IMR-90 (cell line): ENCODE data around the gene ZBTB1. TPM values are rescaled to one million over a fixed set of nuclear protein-coding genes. Genes with fewer than 3 reads are reported as not detected.

Experiments used
- ATAC-seq: fragments of 200-7000 bp; cut with Tn5 transposase; 2 replicates; pipeline ENCODE4 v1.9.1; 2020; ENCODE audit warnings: low read depth, mild to moderate bottlenecking, moderate library complexity
- BruUV-seq: library from RNA; stranded (reverse); fragments of 400-500 nt; replicated peaks from 2 replicates; lab custom pipeline; 2021; lab: Mats Ljungman, UMichigan
- CTCF ChIA-PET: fragments of 300-600 bp; formaldehyde crosslinking; extraction: SDS; loops from one replicate; lab custom pipeline; 2021; ENCODE audit warnings: antibody characterized with exemption; lab: Yijun Ruan, JAX
- POLR2A ChIA-PET: fragments of 300-600 bp; sonication (Branson Sonifier 250); formaldehyde crosslinking; loops from one replicate; lab custom pipeline; 2022; ENCODE audit warnings: antibody characterized with exemption; ENCODE audit not compliant: unreplicated experiment; lab: Charles Lee
- DNase-seq: peaks from one replicate; pipeline ENCODE4 v3.0.0; 2013
- H2AFZ ChIP-seq: replicated peaks from 2 replicates; pipeline ENCODE3; 2013; ENCODE audit warnings: low read length, mild to moderate bottlenecking; ENCODE audit not compliant: poor library complexity
- H2AK5ac ChIP-seq: 2 replicates; pipeline ENCODE4 v1.6.1; 2013; ENCODE audit warnings: low read depth, low read length, inconsistent platforms
- H2AK9ac ChIP-seq: replicated peaks from 2 replicates; pipeline ENCODE3; 2013; ENCODE audit warnings: mild to moderate bottlenecking, low read depth, low read length, moderate library complexity; ENCODE audit not compliant: poor library complexity
- H2BK120ac ChIP-seq: 2 replicates; pipeline ENCODE4 v1.6.1; 2013; ENCODE audit warnings: low read depth, low read length, inconsistent platforms
- H2BK15ac ChIP-seq: 3 replicates; pipeline ENCODE4 v1.6.1; 2013; ENCODE audit warnings: low read depth, low read length, inconsistent platforms
- H2BK20ac ChIP-seq: 2 replicates; pipeline ENCODE4 v1.6.1; 2013; ENCODE audit warnings: low read depth, mild to moderate bottlenecking, inconsistent platforms, low read length, moderate library complexity
- H2BK5ac ChIP-seq: 2 replicates; pipeline ENCODE4 v1.6.1; 2013; ENCODE audit warnings: mild to moderate bottlenecking, low read depth, low read length, inconsistent platforms; ENCODE audit not compliant: poor library complexity, severe bottlenecking
- H3K14ac ChIP-seq: replicated peaks from 2 replicates; pipeline ENCODE4 v1.6.1; 2013; ENCODE audit warnings: low read depth, low read length, inconsistent platforms
- H3K18ac ChIP-seq: 2 replicates; pipeline ENCODE4 v1.6.1; 2013; ENCODE audit warnings: low read depth, low read length, control low read depth
- H3K23ac ChIP-seq: 2 replicates; pipeline ENCODE4 v1.6.1; 2013; ENCODE audit warnings: low read depth, low read length, inconsistent platforms
- H3K27ac ChIP-seq: 2 replicates; pipeline ENCODE4 v1.5.1; 2013; ENCODE audit warnings: mild to moderate bottlenecking, control low read depth, low read length; ENCODE audit not compliant: insufficient read depth
- H3K27me3 ChIP-seq: 2 replicates; pipeline ENCODE4 v1.6.1; 2013; ENCODE audit warnings: low read length; ENCODE audit not compliant: control insufficient read depth, insufficient read depth
- H3K36me3 ChIP-seq: 2 replicates; pipeline ENCODE4 v1.6.1; 2013; ENCODE audit warnings: low read length, mixed read lengths; ENCODE audit not compliant: control insufficient read depth, insufficient read depth
- H3K4ac ChIP-seq: 2 replicates; pipeline ENCODE4 v1.6.1; 2013; ENCODE audit warnings: low read depth, low read length, inconsistent platforms
- H3K4me1 ChIP-seq: 2 replicates; pipeline ENCODE4 v1.6.1; 2013; ENCODE audit warnings: low read length, mixed read lengths; ENCODE audit not compliant: control insufficient read depth, insufficient read depth
- H3K4me2 ChIP-seq: 2 replicates; pipeline ENCODE4 v1.6.1; 2013; ENCODE audit warnings: low read depth, mild to moderate bottlenecking, control low read depth, low read length, moderate library complexity
- H3K4me3 ChIP-seq: 2 replicates; pipeline ENCODE4 v1.5.1; 2013; ENCODE audit warnings: low read depth, mild to moderate bottlenecking, control low read depth, low read length, moderate library complexity; ENCODE audit not compliant: insufficient read depth
- H3K56ac ChIP-seq: 2 replicates; pipeline ENCODE4 v1.6.1; 2013; ENCODE audit warnings: low read length, inconsistent platforms; ENCODE audit not compliant: insufficient read depth; ENCODE audit errors: extremely low read depth
- H3K79me1 ChIP-seq, 2 experiments: 2 replicates each; pipeline ENCODE4 v1.6.1; 2013; ENCODE audit warnings: low read length in 2 of 2, inconsistent platforms in 1 of 2, low read depth in 1 of 2
- H3K9ac ChIP-seq: 2 replicates; pipeline ENCODE4 v1.6.1; 2013; ENCODE audit warnings: low read depth, low read length, control low read depth
- H3K9me1 ChIP-seq: 2 replicates; pipeline ENCODE4 v1.6.1; 2013; ENCODE audit warnings: low read length, inconsistent platforms; ENCODE audit not compliant: insufficient read depth
- H3K9me3 ChIP-seq: 2 replicates; pipeline ENCODE4 v1.6.1; 2013; ENCODE audit warnings: low read length; ENCODE audit not compliant: control insufficient read depth, insufficient read depth
- H4K20me1 ChIP-seq: 2 replicates; pipeline ENCODE4 v1.6.1; 2013; ENCODE audit warnings: low read length, inconsistent platforms; ENCODE audit not compliant: insufficient read depth
- H4K5ac ChIP-seq: 2 replicates; pipeline ENCODE4 v1.6.1; 2013; ENCODE audit warnings: mild to moderate bottlenecking, low read depth, low read length, control low read depth
- H4K8ac ChIP-seq, 2 experiments: 2 replicates each; pipeline ENCODE4 v1.6.1; 2013; ENCODE audit warnings: low read depth in 2 of 2, low read length in 2 of 2, control low read depth in 1 of 2, inconsistent platforms in 1 of 2
- H4K91ac ChIP-seq: 2 replicates; pipeline ENCODE4 v1.6.1; 2013; ENCODE audit warnings: low read depth, low read length, inconsistent platforms; ENCODE audit not compliant: insufficient read depth
- BHLHE40 ChIP-seq: fragments of 150-350 bp; IDR thresholded peaks from 2 replicates; pipeline ENCODE4 v1.6.1; 2016; ENCODE audit warnings: mild to moderate bottlenecking, low read depth, low read length
- NFE2L2 ChIP-seq: fragments of 150-350 bp; IDR thresholded peaks from 2 replicates; pipeline ENCODE4 v1.6.1; 2016; ENCODE audit warnings: low read depth, mild to moderate bottlenecking, low read length
- RAD21 ChIP-seq: IDR thresholded peaks from 2 replicates; pipeline ENCODE4 v1.6.1; 2012; ENCODE audit warnings: low read length, improper control_type of control experiment
- SMC3 ChIP-seq: fragments of 150-350 bp; IDR thresholded peaks from 2 replicates; pipeline ENCODE4 v1.6.1; 2016; ENCODE audit warnings: low read depth, mild to moderate bottlenecking, antibody characterized with exemption, low read length, moderate library complexity
- dilution Hi-C: fragments of 300-500 bp; cut with HindIII; formaldehyde crosslinking; loops from one replicate; pipeline ENCODE4 v1.14.3; 2018; ENCODE audit warnings: low sequenced_read_pairs; ENCODE audit not compliant: unreplicated experiment
- in situ Hi-C: fragments of 300-500 bp; cut with MboI; formaldehyde crosslinking; loops from 3 replicates; pipeline ENCODE4 v1.14.3; 2019; ENCODE audit warnings: low sequenced_read_pairs, inconsistent platforms, mixed read lengths
- intact Hi-C: fragments of 100-400 bp; cut with micrococcal nuclease; formaldehyde crosslinking; loops from 2 replicates; pipeline ENCODE4 v1.10.0; 2022
- polyA plus RNA-seq, 3 experiments: library from polyadenylated mRNA; depleted of rRNA; stranded (reverse); fragments of >200 nt; gene quantifications; 2 replicates each; pipeline ENCODE4 v1.2.3, GENCODE V29; 2012; ENCODE audit warnings: low replicate concordance in 1 of 3
- total RNA-seq: library from RNA; depleted of rRNA; stranded (reverse); fragments of >200 nt; gene quantifications from 2 replicates; pipeline ENCODE4 v1.2.3, GENCODE V29; 2012
- TF ChIP-seq, protein P1 (sequence below): fragments of 150-350 bp; IDR thresholded peaks from 2 replicates; pipeline ENCODE4 v1.6.1; 2016; ENCODE audit warnings: low read depth, mild to moderate bottlenecking, low read length, moderate library complexity, borderline replicate concordance
- TF ChIP-seq, protein P2 (sequence below): conservative IDR thresholded peaks from 2 replicates; pipeline ENCODE4 v1.5.1; 2012; ENCODE audit warnings: mild to moderate bottlenecking, low read depth, low read length, improper control_type of control experiment

The ZBTB1 gene
- total and polyA plus RNA-seq, 2 of the 4 experiments (the other 2 are of a cell fraction), result 19.0 to 37.3 TPM

DNA sequence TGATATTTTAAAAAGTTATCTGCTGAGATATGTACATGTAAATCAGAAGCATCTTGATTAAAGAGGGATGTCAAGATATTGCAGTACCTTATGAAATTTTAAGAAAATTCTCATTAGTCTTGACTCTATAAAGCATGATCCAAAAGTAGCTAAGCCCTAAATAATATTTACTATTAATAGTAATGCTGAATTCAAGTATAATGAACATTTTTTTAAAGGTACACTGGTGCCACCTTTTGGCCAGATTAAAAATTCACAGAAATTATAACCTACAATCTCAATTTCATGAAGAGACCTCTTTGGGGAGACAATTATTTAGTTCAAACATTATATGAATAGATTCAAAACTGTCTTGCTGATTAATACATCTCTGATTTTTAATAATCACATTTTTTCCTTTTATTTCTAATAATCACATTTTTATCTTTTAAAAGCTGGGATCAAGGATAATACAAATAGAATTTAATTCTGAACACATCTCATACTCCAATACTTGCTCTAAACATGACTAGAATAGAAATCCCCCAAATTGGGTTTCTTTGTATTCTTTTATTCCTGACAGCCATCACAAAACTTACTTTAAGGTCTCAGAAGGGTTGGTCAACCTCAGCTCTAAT is 25.8 kb upstream of the ZBTB1 start:
- H3K4me3 ChIP-seq, result no peak overlapping the region
- H4K5ac ChIP-seq, result no peak overlapping the region
- no peaks in the 10 kb centered on the region for H3K27me3 ChIP-seq
- no peak overlapping the region for H2BK20ac ChIP-seq
- H2AK9ac ChIP-seq, result no peak overlapping the region
- H3K9ac ChIP-seq, result no peak overlapping the region
- no peaks in the 10 kb centered on the region for H3K4me1 ChIP-seq
- H2AK5ac ChIP-seq, result no peak overlapping the region
- no peak overlapping the region for H4K8ac ChIP-seq
- ATAC-seq (peak; percentile 56), DNase-seq (peak; percentile 37)
- no peak overlapping the region for H3K23ac ChIP-seq
- H3K56ac ChIP-seq, result no peak overlapping the region
- no peak overlapping the region for H2BK5ac ChIP-seq
- H3K4me2 ChIP-seq, result no peak overlapping the region
- in situ Hi-C loops (loop anchor here (25.0 kb wide), 1 partner anchor 466 kb away; no protein-coding TSS in a partner anchor), dilution Hi-C loops (no loop called here), intact Hi-C loops (loop anchor here (1.0 kb wide), 1 partner anchor 134 kb away; no protein-coding TSS in a partner anchor)
- H3K9me1 ChIP-seq, result no peaks in the 10 kb centered on the region
- H3K79me1 ChIP-seq, result 0 out of 4 replicates have a peak, but pooled peaks cover 0 to 2% of the 10 kb centered on the region in 2 experiments
- H2BK120ac ChIP-seq, result no peak overlapping the region
- no peak overlapping the region for H2BK15ac ChIP-seq
- no TSS peak for BruUV-seq
- ChIA-PET CTCF (interaction anchor here (0.6 to 3.0 kb wide), 7 partner anchors 10 to 692 kb away, joined by 3 to 17 read pairs (median 3); no protein-coding TSS in a partner anchor), POLR2A (no interaction called here)
- no peaks in the 10 kb centered on the region for H3K9me3 ChIP-seq
- no peaks in the 10 kb centered on the region for H4K20me1 ChIP-seq
- H2AFZ ChIP-seq, result no peak overlapping the region
- H4K91ac ChIP-seq, result no peak overlapping the region
- H3K14ac ChIP-seq, result no peak overlapping the region
- 0 out of 2 replicates have a peak, but pooled peaks cover 1% of the 10 kb centered on the region for H3K36me3 ChIP-seq
- no peak overlapping the region for H3K4ac ChIP-seq
- TF ChIP-seq BHLHE40 (no peak), RAD21 (peak; percentile 62), NFE2L2 (no peak), SMC3 (peak; percentile 63)
- TF ChIP-seq, protein P1, sequence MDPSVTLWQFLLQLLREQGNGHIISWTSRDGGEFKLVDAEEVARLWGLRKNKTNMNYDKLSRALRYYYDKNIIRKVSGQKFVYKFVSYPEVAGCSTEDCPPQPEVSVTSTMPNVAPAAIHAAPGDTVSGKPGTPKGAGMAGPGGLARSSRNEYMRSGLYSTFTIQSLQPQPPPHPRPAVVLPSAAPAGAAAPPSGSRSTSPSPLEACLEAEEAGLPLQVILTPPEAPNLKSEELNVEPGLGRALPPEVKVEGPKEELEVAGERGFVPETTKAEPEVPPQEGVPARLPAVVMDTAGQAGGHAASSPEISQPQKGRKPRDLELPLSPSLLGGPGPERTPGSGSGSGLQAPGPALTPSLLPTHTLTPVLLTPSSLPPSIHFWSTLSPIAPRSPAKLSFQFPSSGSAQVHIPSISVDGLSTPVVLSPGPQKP, result no peak
- TF ChIP-seq, protein P2, sequence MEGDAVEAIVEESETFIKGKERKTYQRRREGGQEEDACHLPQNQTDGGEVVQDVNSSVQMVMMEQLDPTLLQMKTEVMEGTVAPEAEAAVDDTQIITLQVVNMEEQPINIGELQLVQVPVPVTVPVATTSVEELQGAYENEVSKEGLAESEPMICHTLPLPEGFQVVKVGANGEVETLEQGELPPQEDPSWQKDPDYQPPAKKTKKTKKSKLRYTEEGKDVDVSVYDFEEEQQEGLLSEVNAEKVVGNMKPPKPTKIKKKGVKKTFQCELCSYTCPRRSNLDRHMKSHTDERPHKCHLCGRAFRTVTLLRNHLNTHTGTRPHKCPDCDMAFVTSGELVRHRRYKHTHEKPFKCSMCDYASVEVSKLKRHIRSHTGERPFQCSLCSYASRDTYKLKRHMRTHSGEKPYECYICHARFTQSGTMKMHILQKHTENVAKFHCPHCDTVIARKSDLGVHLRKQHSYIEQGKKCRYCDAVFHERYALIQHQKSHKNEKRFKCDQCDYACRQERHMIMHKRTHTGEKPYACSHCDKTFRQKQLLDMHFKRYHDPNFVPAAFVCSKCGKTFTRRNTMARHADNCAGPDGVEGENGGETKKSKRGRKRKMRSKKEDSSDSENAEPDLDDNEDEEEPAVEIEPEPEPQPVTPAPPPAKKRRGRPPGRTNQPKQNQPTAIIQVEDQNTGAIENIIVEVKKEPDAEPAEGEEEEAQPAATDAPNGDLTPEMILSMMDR, result peak; percentile 60
- H3K27ac ChIP-seq, result no peak overlapping the region
- H3K18ac ChIP-seq, result no peak overlapping the region
